H9 (cell line): ENCODE measurements around the gene OR2V1. TPM values are rescaled to one million over a fixed set of nuclear protein-coding genes. Genes with fewer than 3 reads are reported as not detected.
A peak's percentile ranks its signal among the peaks of the same experiment; 100 is the strongest.
"Not testable (repeated sequence)": the region's sequence is repeated elsewhere in the genome, so short reads cannot be mapped to it uniquely, and the experiment has no call there.

Experiments
- DNase-seq: peaks from one replicate; pipeline ENCODE4 v3.0.0-alpha.2; 2017
- H2AFZ ChIP-seq: one replicate; pipeline ENCODE4 v1.6.1; 2013; ENCODE audit warnings: mild to moderate bottlenecking, low read length, control low read depth, moderate library complexity
- H2AK5ac ChIP-seq: 2 replicates; pipeline ENCODE4 v1.6.1; 2013; ENCODE audit warnings: low read length, control low read depth, mixed read lengths; ENCODE audit not compliant: insufficient read length
- H2BK120ac ChIP-seq: one replicate; pipeline ENCODE4 v1.6.1; 2013; ENCODE audit warnings: low read depth, mild to moderate bottlenecking, low read length, control low read depth, inconsistent platforms; ENCODE audit not compliant: poor library complexity, severe bottlenecking
- H2BK12ac ChIP-seq: 2 replicates; pipeline ENCODE4 v1.6.1; 2013; ENCODE audit warnings: low read length, control low read depth, mixed read lengths, low read depth; ENCODE audit not compliant: insufficient read length
- H2BK15ac ChIP-seq: 2 replicates; pipeline ENCODE4 v1.6.1; 2013; ENCODE audit warnings: low read depth, low read length, control low read depth
- H2BK20ac ChIP-seq: one replicate; pipeline ENCODE4 v1.6.1; 2013; ENCODE audit warnings: low read depth, mild to moderate bottlenecking, low read length, control low read depth, inconsistent platforms; ENCODE audit not compliant: poor library complexity, severe bottlenecking
- H2BK5ac ChIP-seq: 2 replicates; pipeline ENCODE4 v1.6.1; 2013; ENCODE audit warnings: low read length, control low read depth, mixed read lengths; ENCODE audit not compliant: insufficient read length
- H3K14ac ChIP-seq: 2 replicates; pipeline ENCODE4 v1.6.1; 2013; ENCODE audit warnings: low read length, control low read depth; ENCODE audit not compliant: insufficient read depth
- H3K18ac ChIP-seq: 2 replicates; pipeline ENCODE4 v1.6.1; 2013; ENCODE audit warnings: low read depth, mild to moderate bottlenecking, mixed read lengths, low read length, control low read depth; ENCODE audit not compliant: insufficient read length
- H3K23ac ChIP-seq: 2 replicates; pipeline ENCODE4 v1.6.1; 2013; ENCODE audit warnings: low read length, control low read depth, mixed read lengths, low read depth; ENCODE audit not compliant: insufficient read length
- H3K23me2 ChIP-seq: 2 replicates; pipeline ENCODE4 v1.6.1; 2013; ENCODE audit warnings: low read depth, mild to moderate bottlenecking, mixed read lengths, low read length, control low read depth; ENCODE audit not compliant: insufficient read length, poor library complexity, severe bottlenecking
- H3K27ac ChIP-seq: 2 replicates; pipeline ENCODE4 v1.5.1; 2013; ENCODE audit warnings: low read length, control low read depth, mixed read lengths, low read depth; ENCODE audit not compliant: insufficient read length
- H3K27me3 ChIP-seq: 2 replicates; pipeline ENCODE4 v1.6.1; 2013; ENCODE audit warnings: low read length, control low read depth, inconsistent platforms; ENCODE audit not compliant: insufficient read depth
- H3K4ac ChIP-seq: 2 replicates; pipeline ENCODE4 v1.6.1; 2013; ENCODE audit warnings: low read depth, mild to moderate bottlenecking, control low read depth, inconsistent platforms, low read length, moderate library complexity
- H3K4me1 ChIP-seq: 2 replicates; pipeline ENCODE4 v1.6.1; 2013; ENCODE audit warnings: low read length, control low read depth, inconsistent platforms; ENCODE audit not compliant: insufficient read depth
- H3K4me2 ChIP-seq: 2 replicates; pipeline ENCODE4 v1.6.1; 2013; ENCODE audit warnings: low read length, control low read depth, mixed read lengths; ENCODE audit not compliant: insufficient read length, insufficient read depth
- H3K56ac ChIP-seq: 2 replicates; pipeline ENCODE4 v1.6.1; 2013; ENCODE audit warnings: low read depth, mild to moderate bottlenecking, mixed read lengths, low read length, control low read depth; ENCODE audit not compliant: insufficient read length
- H3K79me1 ChIP-seq: 2 replicates; pipeline ENCODE4 v1.6.1; 2013; ENCODE audit warnings: low read depth, mild to moderate bottlenecking, moderate library complexity, low read length, control low read depth, inconsistent platforms; ENCODE audit not compliant: insufficient read depth, poor library complexity, severe bottlenecking
- H3K79me2 ChIP-seq: 2 replicates; pipeline ENCODE4 v1.6.1; 2013; ENCODE audit warnings: low read length, control low read depth, inconsistent platforms; ENCODE audit not compliant: insufficient read depth
- H3K9ac ChIP-seq: 2 replicates; pipeline ENCODE4 v1.6.1; 2013; ENCODE audit warnings: low read length, control low read depth, mixed read lengths; ENCODE audit not compliant: insufficient read length; ENCODE audit errors: extremely low read depth
- H3K9me3 ChIP-seq: one replicate; pipeline ENCODE4 v1.6.1; 2013; ENCODE audit warnings: low read depth, low read length, inconsistent platforms; ENCODE audit not compliant: control insufficient read depth
- H3T11ph ChIP-seq: one replicate; pipeline ENCODE4 v1.6.1; 2013; ENCODE audit warnings: mild to moderate bottlenecking, low read length, control low read depth, inconsistent platforms
- H4K20me1 ChIP-seq: one replicate; pipeline ENCODE4 v1.6.1; 2013; ENCODE audit not compliant: control insufficient read depth, insufficient read length, insufficient read depth
- H4K5ac ChIP-seq: 2 replicates; pipeline ENCODE4 v1.6.1; 2013; ENCODE audit warnings: low read depth, mild to moderate bottlenecking, mixed read lengths, low read length, control low read depth; ENCODE audit not compliant: insufficient read length
- H4K8ac ChIP-seq: replicated peaks from 2 replicates; pipeline ENCODE4 v1.6.1; 2013; ENCODE audit warnings: low read length, control low read depth, mixed read lengths, low read depth; ENCODE audit not compliant: insufficient read length
- H4K91ac ChIP-seq: 2 replicates; pipeline ENCODE4 v1.6.1; 2013; ENCODE audit warnings: low read depth, mild to moderate bottlenecking, moderate library complexity, mixed read lengths, low read length, control low read depth; ENCODE audit not compliant: insufficient read length
- H3K27ac Mint-ChIP-seq, 3 experiments: 2 replicates in 2 of 3; 3 replicates in 1 of 3; pipeline ENCODE4 v1.8.0; 2020 to 2021; ENCODE audit warnings: mixed read lengths in 3 of 3, mild to moderate bottlenecking in 1 of 3, moderate library complexity in 1 of 3
- H3K27me3 Mint-ChIP-seq: 2 replicates; pipeline ENCODE4 v1.8.0; 2021; ENCODE audit warnings: low read depth, mild to moderate bottlenecking, moderate library complexity, mixed read lengths
- H3K36me3 Mint-ChIP-seq, 3 experiments: 2 replicates in 2 of 3; 3 replicates in 1 of 3; pipeline ENCODE4 v1.8.0; 2020 to 2021; ENCODE audit warnings: low read depth in 3 of 3, mixed read lengths in 3 of 3; ENCODE audit not compliant: insufficient read depth in 1 of 3
- H3K4me1 Mint-ChIP-seq, 2 experiments: 2 replicates each; pipeline ENCODE4 v1.8.0; 2020; ENCODE audit warnings: mixed read lengths in 2 of 2
- H3K4me3 Mint-ChIP-seq, 2 experiments: 2 replicates in 1 of 2; 3 replicates in 1 of 2; pipeline ENCODE4 v1.8.0; 2020 to 2021; ENCODE audit warnings: mild to moderate bottlenecking in 2 of 2, mixed read lengths in 2 of 2, moderate library complexity in 1 of 2
- H3K9me3 Mint-ChIP-seq, 2 experiments: 2 replicates in 1 of 2; 3 replicates in 1 of 2; pipeline ENCODE4 v1.8.0; 2020; ENCODE audit warnings: mild to moderate bottlenecking in 2 of 2, mixed read lengths in 2 of 2, moderate library complexity in 1 of 2
- CTCF ChIP-seq: fragments of 200-600 bp; sonication (generic); conservative IDR thresholded peaks from 3 replicates; pipeline ENCODE4 v1.8.0; 2021; ENCODE audit warnings: antibody characterized with exemption, mild to moderate bottlenecking
- WGBS: extraction: QIAGEN DNeasy Blood & Tissue Kit; methylation state at CpG from one replicate; pipeline ENCODE4 v1.1.7; 2013; ENCODE audit warnings: missing lambda C conversion rate, low lambda C conversion rate, mixed read lengths; ENCODE audit not compliant: insufficient read length; ENCODE audit errors: extremely low coverage; 5-methylcytosine and 5-hydroxymethylcytosine counted together
- total RNA-seq: library from RNA; stranded (reverse); gene quantifications from 2 replicates; pipeline ENCODE4 v1.2.1, GENCODE V29; 2021

Gene OR2V1
- total RNA-seq, 1 experiment from 2014 or later: not detected

GRCh38 chr5:181170237-181170825, 39.4 kb upstream of the OR2V1 start:
- H4K8ac ChIP-seq: no peak overlapping the region
- no CpG with 5 or more reads among the region's 33 CpGs for WGBS
- peak overlapping the region; percentile 1 for H2AFZ ChIP-seq
- H3K9me3 Mint-ChIP-seq: peaks cover 2 to 5% of the 10 kb centered on the region in 2 experiments; a peak in 2 of 5 replicates
- no peak overlapping the region for H2BK20ac ChIP-seq
- H3K36me3 Mint-ChIP-seq: no peaks in the 10 kb centered on the region; a peak in 1 of 7 replicates
- no peak overlapping the region for H3K27ac Mint-ChIP-seq
- peaks cover 68% of the 10 kb centered on the region for H3K27me3 Mint-ChIP-seq
- H3K9ac ChIP-seq: no peak overlapping the region
- H3K56ac ChIP-seq: no peak overlapping the region
- H3K4me3 Mint-ChIP-seq: peak overlapping the region; percentile 69 to 93
- no peak overlapping the region for H3K4ac ChIP-seq
- peaks cover 15% of the 10 kb centered on the region for H3K23me2 ChIP-seq
- no peak overlapping the region for H3K27ac ChIP-seq
- H3K4me1 Mint-ChIP-seq: peaks cover 29 to 36% of the 10 kb centered on the region in 2 experiments
- H2BK5ac ChIP-seq: no peak overlapping the region
- H3T11ph ChIP-seq: no peak overlapping the region
- H3K79me2 ChIP-seq: no peaks in the 10 kb centered on the region
- no peak overlapping the region for H2AK5ac ChIP-seq
- H3K23ac ChIP-seq: no peak overlapping the region
- H2BK15ac ChIP-seq: no peak overlapping the region
- DNase-seq: peak; percentile 76
- no peaks in the 10 kb centered on the region for H4K20me1 ChIP-seq
- no peak overlapping the region for H4K91ac ChIP-seq
- no peaks in the 10 kb centered on the region for H3K9me3 ChIP-seq
- H3K27me3 ChIP-seq: peaks cover 10% of the 10 kb centered on the region
- H3K18ac ChIP-seq: no peak overlapping the region
- H4K5ac ChIP-seq: no peak overlapping the region
- H3K14ac ChIP-seq: no peak overlapping the region
- H2BK120ac ChIP-seq: no peak overlapping the region
- peaks cover 3% of the 10 kb centered on the region; the same call in 1 of the 2 replicates for H3K4me1 ChIP-seq
- H2BK12ac ChIP-seq: no peak overlapping the region
- no peaks in the 10 kb centered on the region for H3K79me1 ChIP-seq
- TF ChIP-seq CTCF: no peak
- peak overlapping the region; percentile 89 for H3K4me2 ChIP-seq

GRCh38 chr5:181169459-181170236, 38.7 kb upstream of the OR2V1 start:
- not testable (repeated sequence) for H2BK12ac ChIP-seq, H3K9me3 ChIP-seq, H3K36me3 Mint-ChIP-seq, H3K23ac ChIP-seq, H4K5ac ChIP-seq, H4K20me1 ChIP-seq, H3K27ac ChIP-seq, H2AK5ac ChIP-seq, H3K9me3 Mint-ChIP-seq, H3T11ph ChIP-seq, H3K79me2 ChIP-seq, H4K91ac ChIP-seq, H2BK120ac ChIP-seq, H4K8ac ChIP-seq, H3K14ac ChIP-seq, H3K4ac ChIP-seq, H3K4me1 ChIP-seq, H3K79me1 ChIP-seq, H2BK20ac ChIP-seq, H3K18ac ChIP-seq, H3K56ac ChIP-seq, H3K27ac Mint-ChIP-seq, H2BK5ac ChIP-seq, H2BK15ac ChIP-seq
- H3K4me2 ChIP-seq: peak overlapping the region; percentile 89
- peak overlapping the region; percentile 1 for H2AFZ ChIP-seq
- no CpG with 5 or more reads among the region's 50 CpGs for WGBS
- H3K27me3 Mint-ChIP-seq: peaks cover 68% of the 10 kb centered on the region
- H3K27me3 ChIP-seq: peaks cover 10% of the 10 kb centered on the region
- peaks cover 29 to 37% of the 10 kb centered on the region in 2 experiments for H3K4me1 Mint-ChIP-seq
- H3K9ac ChIP-seq: peak overlapping the region; percentile 15
- peak; percentile 81 for DNase-seq
- H3K23me2 ChIP-seq: peaks cover 15% of the 10 kb centered on the region
- H3K4me3 Mint-ChIP-seq: peak overlapping the region; percentile 69 to 93
